Nephron progenitor cell (in vitro differentiated cells): Measurements from ENCODE around the gene FAM9A.
A peak's percentile ranks its signal among the peaks of the same experiment; 100 is the strongest.

ENCODE experiments used
- DNase-seq: peaks from one replicate; pipeline ENCODE4 v3.0.0; 2021
- H3K27ac Mint-ChIP-seq: 2 replicates; pipeline ENCODE4 v1.8.0; 2021; ENCODE audit warnings: mild to moderate bottlenecking, moderate library complexity, mixed read lengths
- H3K27me3 Mint-ChIP-seq: 2 replicates; pipeline ENCODE4 v1.8.0; 2021; ENCODE audit warnings: mild to moderate bottlenecking, low read depth, mixed read lengths; ENCODE audit not compliant: poor library complexity
- H3K36me3 Mint-ChIP-seq: 2 replicates; pipeline ENCODE4 v1.8.0; 2021; ENCODE audit warnings: low read depth, mixed read lengths
- H3K4me1 Mint-ChIP-seq: 2 replicates; pipeline ENCODE4 v1.8.0; 2021; ENCODE audit warnings: mixed read lengths
- H3K4me3 Mint-ChIP-seq: 2 replicates; pipeline ENCODE4 v1.8.0; 2021; ENCODE audit warnings: mild to moderate bottlenecking, moderate library complexity, mixed read lengths
- H3K9me3 Mint-ChIP-seq: 2 replicates; pipeline ENCODE4 v1.8.0; 2021; ENCODE audit warnings: mild to moderate bottlenecking, moderate library complexity, mixed read lengths
- TF ChIP-seq, protein P1 (sequence below): fragments of 200-600 bp; sonication (generic); IDR thresholded peaks from 2 replicates; pipeline ENCODE4 v1.5.0; 2021; ENCODE audit warnings: antibody characterized with exemption

The FAM9A gene

DNA sequence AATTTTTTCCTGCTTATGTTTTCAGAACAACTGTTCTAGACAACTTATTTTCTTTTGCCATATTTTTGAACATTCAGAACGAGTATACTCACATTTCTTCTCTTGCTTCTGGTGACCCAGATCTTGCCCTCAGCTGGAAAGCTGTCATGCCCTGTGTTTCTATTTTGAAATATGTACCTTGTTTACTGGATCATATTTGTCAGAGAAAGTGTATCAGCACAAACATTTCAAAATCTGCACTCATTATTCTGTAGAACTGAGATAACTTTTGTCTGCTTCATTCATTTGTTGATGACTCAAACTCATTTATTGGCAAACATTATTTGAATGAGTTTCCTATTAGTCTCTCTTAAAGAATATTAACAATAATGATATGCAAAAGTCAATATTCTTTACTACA, 46.2 kb upstream of the FAM9A start:
- no peak for DNase-seq
- Mint-ChIP-seq H3K36me3 (no peaks in the 10 kb centered on the region), H3K4me3 (no peak overlapping the region), H3K4me1 (peaks cover 12% of the 10 kb centered on the region), H3K27me3 (peaks cover 4% of the 10 kb centered on the region), H3K9me3 (peaks cover 17% of the 10 kb centered on the region), H3K27ac (no peak overlapping the region)
- TF ChIP-seq, protein P1, sequence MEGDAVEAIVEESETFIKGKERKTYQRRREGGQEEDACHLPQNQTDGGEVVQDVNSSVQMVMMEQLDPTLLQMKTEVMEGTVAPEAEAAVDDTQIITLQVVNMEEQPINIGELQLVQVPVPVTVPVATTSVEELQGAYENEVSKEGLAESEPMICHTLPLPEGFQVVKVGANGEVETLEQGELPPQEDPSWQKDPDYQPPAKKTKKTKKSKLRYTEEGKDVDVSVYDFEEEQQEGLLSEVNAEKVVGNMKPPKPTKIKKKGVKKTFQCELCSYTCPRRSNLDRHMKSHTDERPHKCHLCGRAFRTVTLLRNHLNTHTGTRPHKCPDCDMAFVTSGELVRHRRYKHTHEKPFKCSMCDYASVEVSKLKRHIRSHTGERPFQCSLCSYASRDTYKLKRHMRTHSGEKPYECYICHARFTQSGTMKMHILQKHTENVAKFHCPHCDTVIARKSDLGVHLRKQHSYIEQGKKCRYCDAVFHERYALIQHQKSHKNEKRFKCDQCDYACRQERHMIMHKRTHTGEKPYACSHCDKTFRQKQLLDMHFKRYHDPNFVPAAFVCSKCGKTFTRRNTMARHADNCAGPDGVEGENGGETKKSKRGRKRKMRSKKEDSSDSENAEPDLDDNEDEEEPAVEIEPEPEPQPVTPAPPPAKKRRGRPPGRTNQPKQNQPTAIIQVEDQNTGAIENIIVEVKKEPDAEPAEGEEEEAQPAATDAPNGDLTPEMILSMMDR = no peak

DNA sequence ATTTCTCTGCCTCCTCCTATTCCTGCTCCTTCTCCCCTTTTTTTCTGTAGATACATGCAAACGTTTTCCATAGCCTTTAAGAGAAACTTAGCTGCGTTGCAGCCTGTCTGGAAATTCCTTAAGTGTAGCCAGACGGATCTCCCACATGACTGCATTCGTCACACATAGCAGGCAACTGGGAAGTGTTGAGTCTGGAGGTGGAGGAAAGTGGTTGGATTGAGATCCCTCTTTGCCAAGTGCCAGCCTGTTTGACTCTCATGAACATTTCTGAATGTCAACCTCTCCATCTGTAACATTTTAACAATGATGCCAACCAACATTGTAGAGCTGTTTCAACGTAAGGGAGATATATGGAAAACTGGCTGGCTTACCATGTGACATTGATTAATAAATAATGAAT, 45.1 kb upstream of the FAM9A start:
- no peak overlapping the region for H3K27ac Mint-ChIP-seq
- peaks cover 12% of the 10 kb centered on the region for H3K4me1 Mint-ChIP-seq
- no peak overlapping the region for H3K4me3 Mint-ChIP-seq
- DNase-seq = peak; percentile 1
- H3K27me3 Mint-ChIP-seq = peaks cover 4% of the 10 kb centered on the region
- TF ChIP-seq, protein P1 = no peak
- H3K36me3 Mint-ChIP-seq = no peaks in the 10 kb centered on the region
- H3K9me3 Mint-ChIP-seq = peaks cover 14% of the 10 kb centered on the region

DNA sequence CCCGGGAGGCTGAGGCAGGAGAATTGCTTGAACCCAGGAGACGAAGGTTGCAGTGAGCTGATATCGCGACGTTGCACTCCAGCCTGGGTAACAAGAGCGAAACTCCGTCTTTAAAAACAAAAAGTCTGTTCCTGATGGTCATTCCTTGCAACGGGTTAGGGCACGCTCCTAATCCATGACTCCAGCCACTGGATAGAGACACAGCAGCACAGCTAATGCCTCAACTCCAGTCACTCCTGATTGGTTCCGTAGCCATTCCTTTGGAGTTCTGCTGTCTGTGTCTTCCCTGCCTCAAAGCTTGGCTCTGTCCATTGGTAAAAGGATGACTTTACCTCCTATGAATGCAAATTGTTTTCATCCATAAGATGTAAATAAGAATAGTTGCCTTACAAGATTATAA, 44.3 kb upstream of the FAM9A start:
- Mint-ChIP-seq H3K27me3 (peaks cover 4% of the 10 kb centered on the region), H3K4me1 (peaks cover 12% of the 10 kb centered on the region), H3K36me3 (no peaks in the 10 kb centered on the region), H3K9me3 (peaks cover 14% of the 10 kb centered on the region), H3K4me3 (no peak overlapping the region), H3K27ac (no peak overlapping the region)
- TF ChIP-seq, protein P1 = no peak
- no peak for DNase-seq

DNA sequence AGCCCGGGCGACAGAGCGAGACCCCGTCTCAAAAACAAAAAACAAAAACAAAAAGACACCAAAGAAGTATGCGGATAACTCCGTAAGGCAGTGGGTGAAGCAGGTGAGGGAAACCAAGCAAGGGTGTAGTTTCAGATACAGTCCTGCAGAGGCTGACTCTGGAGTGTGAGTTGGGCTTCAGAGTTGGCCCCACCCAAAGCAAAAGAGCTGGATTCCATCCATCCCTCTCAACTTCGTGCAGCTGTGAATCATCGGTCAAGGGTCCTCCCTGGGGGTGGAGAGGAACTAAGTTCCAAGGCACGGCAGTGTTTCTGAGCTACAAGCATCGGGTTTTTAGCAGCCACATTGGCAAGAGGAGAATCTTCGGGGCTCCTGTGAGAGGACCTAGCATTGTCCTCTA, 43.9 kb upstream of the FAM9A start:
- Mint-ChIP-seq H3K9me3 (peaks cover 14% of the 10 kb centered on the region), H3K4me3 (no peak overlapping the region), H3K4me1 (peaks cover 12% of the 10 kb centered on the region), H3K27ac (no peak overlapping the region), H3K27me3 (peaks cover 4% of the 10 kb centered on the region), H3K36me3 (no peaks in the 10 kb centered on the region)
- DNase-seq = no peak
- TF ChIP-seq, protein P1 = no peak

DNA sequence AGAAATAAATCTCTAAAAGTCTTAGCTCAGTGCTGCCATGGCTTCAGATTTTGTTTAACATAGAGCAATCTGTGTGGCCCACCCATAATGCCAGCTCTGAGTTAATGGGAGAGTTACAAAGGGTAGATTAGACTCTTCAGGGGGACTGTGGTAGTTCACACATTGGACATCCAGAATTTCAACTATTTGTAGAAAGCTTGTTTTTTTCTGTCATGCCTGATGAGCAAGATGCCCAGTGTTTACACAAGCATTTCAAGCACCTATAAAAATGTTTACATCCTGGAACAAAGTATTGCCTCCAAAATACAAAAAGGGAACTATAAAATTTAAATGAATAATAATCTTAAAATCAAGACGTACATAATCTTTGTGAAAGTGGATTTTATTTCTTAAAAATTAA, 43.0 kb upstream of the FAM9A start:
- no peak overlapping the region for H3K27ac Mint-ChIP-seq
- TF ChIP-seq, protein P1 = no peak

DNA sequence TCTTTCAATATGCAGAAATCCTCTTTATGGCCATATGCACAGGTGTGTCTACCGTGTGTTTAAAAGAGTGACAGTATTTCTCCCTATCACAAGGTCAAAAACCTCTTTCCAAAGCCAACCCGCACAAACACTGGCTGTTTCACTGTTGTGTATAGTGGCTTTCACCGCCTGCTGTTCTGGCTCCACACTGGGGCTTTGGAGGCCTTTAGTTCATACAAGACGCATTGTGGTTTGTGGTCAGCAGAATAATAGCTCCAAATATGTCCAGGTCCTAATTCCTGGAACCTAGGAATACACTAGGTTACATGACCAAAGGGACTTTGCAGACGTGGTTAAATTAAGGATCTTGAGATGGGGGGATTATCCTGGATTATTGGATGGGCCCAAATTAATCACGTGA, 40.7 kb upstream of the FAM9A start:
- TF ChIP-seq, protein P1 = no peak
- Mint-ChIP-seq H3K4me1 (peaks cover 7% of the 10 kb centered on the region), H3K27ac (no peak overlapping the region), H3K36me3 (no peaks in the 10 kb centered on the region), H3K4me3 (no peak overlapping the region), H3K9me3 (peaks cover 13% of the 10 kb centered on the region), H3K27me3 (peaks cover 13% of the 10 kb centered on the region)
- no peak for DNase-seq

More for the DNA sequence above, 43.0 kb upstream of the FAM9A start:
- peaks cover 14% of the 10 kb centered on the region for H3K9me3 Mint-ChIP-seq
- peaks cover 4% of the 10 kb centered on the region for H3K27me3 Mint-ChIP-seq
- H3K36me3 Mint-ChIP-seq = no peaks in the 10 kb centered on the region
- H3K4me1 Mint-ChIP-seq = peaks cover 12% of the 10 kb centered on the region
- H3K4me3 Mint-ChIP-seq = no peak overlapping the region
- DNase-seq = no peak
